GM04503 (cell line): ENCODE results near the gene HTR7.

Experiments used
- DNase-seq: peaks from one replicate; pipeline ENCODE4 v3.0.0-alpha.2; 2012; ENCODE audit warnings: low read depth

HTR7 gene

GRCh38 chr10:90804354-90804753 is 53.5 kb downstream of the HTR7 start:
- DNase-seq = no peak

GRCh38 chr10:90801608-90802007 is 56.2 kb downstream of the HTR7 start:
- no peak for DNase-seq

- DNase-seq = no peak
These were observed 57.5 kb downstream of the HTR7 start for GRCh38 chr10:90800232-90800796.

- DNase-seq = no peak
These were observed 58.7 kb downstream of the HTR7 start for GRCh38 chr10:90799172-90799571.

GRCh38 chr10:90798482-90798881 is 59.4 kb downstream of the HTR7 start:
- DNase-seq = no peak

- no peak for DNase-seq
These were observed 67.4 kb downstream of the HTR7 start for GRCh38 chr10:90790422-90790821.

- no peak for DNase-seq
These were observed 68.9 kb downstream of the HTR7 start for GRCh38 chr10:90788968-90789367.

GRCh38 chr10:90788199-90788491 is 69.7 kb downstream of the HTR7 start:
- DNase-seq = no peak

- DNase-seq = no peak
These were observed 70.2 kb downstream of the HTR7 start for GRCh38 chr10:90787393-90788198.

GRCh38 chr10:90785782-90786181 is 72.1 kb downstream of the HTR7 start:
- DNase-seq = no peak

- DNase-seq = no peak
These were observed 73.1 kb downstream of the HTR7 start for GRCh38 chr10:90784771-90785170.

GRCh38 chr10:90780488-90780887 is 77.4 kb downstream of the HTR7 start:
- no peak for DNase-seq

- DNase-seq = no peak
These were observed 78.3 kb downstream of the HTR7 start for GRCh38 chr10:90779548-90779947.

GRCh38 chr10:90777621-90778020 is 80.2 kb downstream of the HTR7 start:
- no peak for DNase-seq

- DNase-seq = peak; percentile 11
These were observed 82.3 kb downstream of the HTR7 start for GRCh38 chr10:90775351-90776028.

GRCh38 chr10:90769946-90770841 is 87.6 kb downstream of the HTR7 start:
- DNase-seq = no peak

GRCh38 chr10:90751107-90751997 is 106.5 kb downstream of the HTR7 start:
- DNase-seq = no peak

GRCh38 chr10:90746829-90747228 is 111.0 kb downstream of the HTR7 start:
- no peak for DNase-seq

GRCh38 chr10:90745565-90745964 is 112.3 kb downstream of the HTR7 start:
- DNase-seq = no peak

GRCh38 chr10:90743291-90743690 is 114.5 kb downstream of the HTR7 start:
- no peak for DNase-seq

GRCh38 chr10:90741926-90742565 is 115.8 kb downstream of the HTR7 start:
- DNase-seq = peak; percentile 51
